ENCODE results near the gene UCHL1.

GRCh38 chr4:41214825-41215146 lies 41.9 kb upstream of the UCHL1 start:
- TF ChIP-seq CTCF (IDR thresholded peaks at IDR 0.05; ENCODE audit: low read depth, low read length, missing input control) (no peak), JUND (IDR thresholded peaks at IDR 0.05) (no peak), REST (IDR thresholded peaks at IDR 0.05) (no peak), FOXA2 (IDR thresholded peaks at IDR 0.05) (no peak), MAX (IDR thresholded peaks at IDR 0.05) (no peak), YY1 (IDR thresholded peaks at IDR 0.05) (no peak), SP1 (IDR thresholded peaks at IDR 0.05) (no peak), TAF1 (conservative IDR thresholded peaks at IDR 0.05) (no peak), GABPA (IDR thresholded peaks at IDR 0.05 in 1 of 2, conservative IDR thresholded peaks at IDR 0.05 in 1 of 2) (no peak), RXRA (IDR thresholded peaks at IDR 0.05) (no peak), ZBTB33 (IDR thresholded peaks at IDR 0.05) (no peak)
